Stimulated activated CD4-positive, alpha-beta T cell treated with anti-CD3 and anti-CD28 coated beads, Interleukin-12 subunit alpha, Interleukin-12 subunit beta, amount 100 ng/mL, for 4 hours (primary cell): Measurements from ENCODE around the gene HLA-DQA1.
"Not testable (repeated sequence)": the region's sequence is repeated elsewhere in the genome, so short reads cannot be mapped to it uniquely, and the experiment has no call there.

Experiments
- DNase-seq: peaks from one replicate; pipeline ENCODE4 v3.0.0-alpha.2; 2020

HLA-DQA1 gene

GRCh38 chr6:32622545-32623401 lies 14.4 kb upstream of the HLA-DQA1 start:
- peak; percentile 16 for DNase-seq

DNA sequence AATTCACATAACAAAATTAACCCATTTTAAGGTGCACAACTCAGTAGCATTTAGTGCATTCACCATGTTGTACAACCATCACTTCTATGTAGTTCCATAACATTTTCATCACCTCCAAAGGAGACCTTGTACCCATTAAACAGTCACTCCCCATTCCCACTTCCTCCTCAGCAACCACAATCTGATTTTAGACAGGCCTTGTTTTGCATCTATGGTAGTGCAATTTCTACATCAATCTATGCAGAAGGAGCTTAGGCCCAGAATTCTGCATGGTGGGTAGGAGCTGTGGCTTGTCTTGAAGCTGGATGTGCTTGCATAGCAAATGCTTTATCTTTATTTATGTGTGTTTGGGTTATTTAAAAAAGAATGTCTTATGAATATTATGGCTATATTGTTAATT lies 13.5 kb upstream of the HLA-DQA1 start:
- no peak for DNase-seq

GRCh38 chr6:32624565-32624964 lies 12.6 kb upstream of the HLA-DQA1 start:
- no peak for DNase-seq

GRCh38 chr6:32625137-32625536 lies 12.1 kb upstream of the HLA-DQA1 start:
- no peak for DNase-seq

- no peak for DNase-seq
Measured at GRCh38 chr6:32627249-32627648, 10.0 kb upstream of the HLA-DQA1 start.

DNA sequence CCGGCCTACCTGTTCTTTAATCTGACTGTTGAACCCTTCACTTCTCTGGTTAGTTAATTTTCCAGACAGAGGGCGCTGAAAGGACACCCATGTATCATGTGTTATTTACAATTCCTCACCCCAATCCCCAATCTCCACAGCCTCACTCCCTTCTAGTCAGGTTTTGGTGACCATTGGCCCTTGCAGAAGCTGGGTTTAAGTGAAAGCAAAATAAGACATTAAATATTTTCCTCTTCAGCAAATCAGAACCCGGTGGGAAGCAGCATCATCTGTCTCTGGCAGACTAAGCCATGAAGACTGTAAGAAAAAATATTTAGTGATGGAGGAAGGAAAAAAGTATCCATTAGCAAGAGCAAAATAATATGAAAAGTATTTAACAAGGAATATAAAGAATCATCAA lies 9.4 kb upstream of the HLA-DQA1 start:
- no peak for DNase-seq

DNA sequence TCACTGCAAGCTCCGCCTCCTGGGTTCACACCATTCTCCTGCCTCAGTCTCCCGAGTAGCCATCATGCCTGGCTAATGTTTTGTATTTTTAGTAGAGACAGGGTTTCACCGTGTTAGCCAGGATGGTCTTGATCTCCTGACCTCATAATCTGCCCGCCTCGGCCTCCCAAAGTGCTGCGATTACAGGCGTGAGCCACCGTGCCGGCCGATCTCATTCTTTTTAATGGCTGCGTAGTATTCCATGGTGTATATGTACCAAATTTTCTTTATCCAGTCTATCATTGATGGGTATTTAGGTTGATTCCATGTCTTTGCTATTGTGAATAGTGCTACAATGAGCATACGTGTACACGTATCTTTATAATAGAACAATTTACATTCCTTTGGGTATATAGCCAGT lies 7.4 kb upstream of the HLA-DQA1 start:
- not testable (repeated sequence) for DNase-seq

DNA sequence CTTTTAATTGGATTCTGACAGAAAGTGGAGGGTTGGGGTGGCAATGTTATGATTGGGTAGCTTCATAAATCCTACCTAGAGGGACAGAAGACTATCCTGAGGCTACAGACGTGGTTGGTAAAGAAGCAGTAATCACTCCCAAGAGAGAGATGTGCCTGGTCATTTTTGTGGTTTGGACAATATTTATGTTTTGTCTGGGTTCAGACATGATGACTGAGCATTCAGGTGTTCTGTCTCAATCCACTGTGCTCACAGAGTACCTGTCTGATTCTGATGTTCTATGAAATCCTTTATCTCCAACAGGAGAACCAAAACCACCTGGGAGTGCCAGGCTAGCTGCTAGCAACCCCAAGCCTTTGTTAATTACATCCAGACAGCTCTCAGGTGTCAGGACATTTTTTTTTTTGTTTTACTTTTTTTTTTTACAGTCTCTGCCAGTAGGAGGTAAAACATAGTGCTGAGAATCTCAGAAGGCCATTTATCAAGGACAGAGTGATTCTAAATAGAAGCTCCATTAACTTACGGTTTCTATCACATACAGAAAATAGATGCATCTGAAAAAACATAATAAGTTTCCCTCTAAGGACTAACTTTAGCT lies 1.6 kb upstream of the HLA-DQA1 start:
- DNase-seq: no peak

- DNase-seq: no peak
Measured at GRCh38 chr6:32637883-32638282, 677 bp downstream of the HLA-DQA1 start.

DNA sequence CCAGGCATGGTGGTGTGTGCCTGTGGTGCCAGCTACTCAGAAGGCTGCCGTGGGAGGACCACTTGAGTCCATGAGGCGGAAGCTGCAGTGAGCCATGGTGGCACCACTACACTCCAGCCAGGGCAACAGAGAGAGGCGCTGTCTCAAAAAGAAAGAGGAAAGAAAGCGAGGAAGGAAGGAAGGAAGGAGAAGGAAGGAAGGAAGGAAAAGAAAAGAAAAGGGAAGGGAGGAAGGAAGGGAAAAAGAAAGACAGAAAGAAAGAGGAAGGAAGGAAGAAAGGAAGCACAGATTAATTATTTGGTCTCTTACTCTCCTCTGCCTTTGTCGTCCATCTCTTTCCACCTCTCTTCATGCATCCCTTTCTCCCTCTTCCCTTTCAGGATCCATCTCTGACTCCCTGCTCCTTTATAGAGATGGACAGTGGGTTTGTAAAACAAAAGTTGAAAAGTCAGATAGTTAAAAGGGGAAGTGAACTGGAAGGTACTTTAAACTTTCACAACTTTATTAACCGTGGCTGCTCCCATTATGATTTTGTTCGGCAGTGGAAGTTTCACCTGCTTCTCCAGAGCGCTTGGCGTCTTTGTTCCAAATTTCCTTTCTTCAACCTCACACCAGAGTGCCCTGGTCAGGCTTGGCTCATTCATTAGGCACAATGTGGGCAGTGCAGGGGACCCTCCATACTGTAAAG lies 1.5 kb downstream of the HLA-DQA1 start:
- DNase-seq: no peak

GRCh38 chr6:32639440-32640394 lies 2.5 kb downstream of the HLA-DQA1 start:
- no peak for DNase-seq

- DNase-seq: no peak
Measured at GRCh38 chr6:32641122-32641521, 3.9 kb downstream of the HLA-DQA1 start.

- not testable (repeated sequence) for DNase-seq
Measured at GRCh38 chr6:32641785-32642719, 4.8 kb downstream of the HLA-DQA1 start.

GRCh38 chr6:32642720-32643106 lies 5.5 kb downstream of the HLA-DQA1 start:
- DNase-seq: no peak

- no peak for DNase-seq
Measured at GRCh38 chr6:32643904-32644303, 6.7 kb downstream of the HLA-DQA1 start.

GRCh38 chr6:32645047-32645703 lies 8.0 kb downstream of the HLA-DQA1 start:
- DNase-seq: no peak

DNA sequence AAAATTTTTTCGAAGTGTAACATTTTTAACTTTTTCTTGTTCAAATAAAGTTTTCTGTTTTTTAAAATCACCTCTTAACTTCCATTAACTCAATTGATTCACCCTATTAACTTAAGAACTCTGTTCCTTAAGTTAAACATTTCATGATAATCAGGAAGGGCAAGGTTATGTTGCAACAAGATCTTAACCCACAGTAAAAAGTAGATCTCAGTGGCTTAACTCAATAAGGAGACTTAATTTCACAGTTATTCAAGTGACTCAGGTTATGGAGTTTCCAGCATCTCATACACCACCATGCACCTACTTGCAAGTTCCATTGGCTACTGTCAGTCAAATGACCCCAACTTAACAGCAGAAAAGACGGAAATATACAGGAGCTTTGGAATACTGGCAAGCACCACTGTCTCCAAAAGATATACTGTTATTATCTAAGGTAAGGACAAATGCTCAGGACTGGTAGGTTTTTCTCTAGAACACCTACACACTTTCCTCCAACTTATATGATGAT lies 18.1 kb downstream of the HLA-DQA1 start:
- DNase-seq: no peak

DNA sequence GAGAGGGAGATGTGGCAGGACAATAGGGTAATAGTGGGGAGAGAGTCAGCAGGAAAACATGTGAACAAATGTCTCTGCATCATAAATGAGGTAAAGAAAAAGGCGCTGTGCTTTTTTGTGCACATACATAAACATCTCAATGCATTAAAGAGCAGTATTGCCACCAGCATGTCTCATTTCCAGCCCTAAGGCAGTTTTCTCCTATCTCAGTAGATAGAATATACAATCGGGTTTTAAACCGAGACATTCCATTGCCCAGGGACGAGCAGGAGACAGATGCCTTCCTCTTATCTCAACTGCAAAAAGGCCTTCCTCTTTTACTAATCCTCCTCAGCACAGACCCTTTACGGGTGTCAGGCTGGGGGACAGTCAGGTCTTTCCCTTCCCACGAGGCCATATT lies 20.1 kb downstream of the HLA-DQA1 start:
- DNase-seq: not testable (repeated sequence)

- not testable (repeated sequence) for DNase-seq
Measured at GRCh38 chr6:32657819-32658218, 20.6 kb downstream of the HLA-DQA1 start.

DNA sequence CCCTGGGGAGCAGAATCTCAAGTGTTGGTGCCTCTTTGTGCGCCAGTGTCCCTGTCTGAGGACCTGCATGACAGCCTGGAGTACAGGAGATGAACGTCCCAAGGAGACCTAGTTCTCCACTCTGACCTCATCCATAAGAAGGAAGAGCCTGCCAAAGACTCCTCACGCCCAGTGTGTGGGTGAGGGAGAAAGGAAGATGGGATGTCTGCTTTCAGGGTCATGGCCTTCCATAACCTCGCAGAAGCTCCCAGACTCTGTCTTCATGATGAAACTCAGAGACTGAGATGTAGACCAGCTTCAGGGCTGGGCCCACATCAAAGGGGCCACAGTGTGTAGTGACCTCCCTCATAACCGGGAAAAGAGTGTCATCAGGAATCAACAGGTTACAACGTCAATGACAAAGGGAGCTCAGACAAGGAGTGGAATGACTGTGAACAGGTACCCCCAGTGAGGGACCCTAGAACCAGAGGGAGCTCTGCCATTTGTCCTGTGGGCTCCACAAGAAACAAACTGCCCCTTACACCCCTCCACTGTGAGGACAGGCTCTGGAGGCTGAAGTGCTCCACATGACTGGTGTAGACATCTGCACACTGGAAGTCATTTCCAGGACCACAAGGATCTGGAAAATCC lies 21.2 kb downstream of the HLA-DQA1 start:
- DNase-seq: no peak
